HG03558 (cell line): Measurements from ENCODE around the gene IPPK.

Experiments used
- ATAC-seq: cut with Tn5 transposase; IDR thresholded peaks from one replicate; pipeline ENCODE4 v1.9.1; 2021; ENCODE audit warnings: moderate number of reproducible peaks; ENCODE audit not compliant: unreplicated experiment; ENCODE audit errors: extremely low read depth

IPPK gene

GRCh38 chr9:92704528-92704927 is 34.6 kb upstream of the IPPK start:
- no peak for ATAC-seq

GRCh38 chr9:92696619-92697018 is 26.7 kb upstream of the IPPK start:
- ATAC-seq, result no peak

GRCh38 chr9:92686954-92687353 is 17.0 kb upstream of the IPPK start:
- ATAC-seq, result no peak

GRCh38 chr9:92685022-92685421 is 15.1 kb upstream of the IPPK start:
- no peak for ATAC-seq

GRCh38 chr9:92682269-92682668 is 12.3 kb upstream of the IPPK start:
- no peak for ATAC-seq

- ATAC-seq, result no peak
Measured at GRCh38 chr9:92680166-92681119, 10.5 kb upstream of the IPPK start.

- no peak for ATAC-seq
Measured at GRCh38 chr9:92679413-92680165, 9.7 kb upstream of the IPPK start.

GRCh38 chr9:92671323-92671722 is 1.4 kb upstream of the IPPK start:
- no peak for ATAC-seq

GRCh38 chr9:92669527-92669889 is 423 bp downstream of the IPPK start:
- no peak for ATAC-seq

GRCh38 chr9:92668746-92669526 is 995 bp downstream of the IPPK start:
- no peak for ATAC-seq

- no peak for ATAC-seq
Measured at GRCh38 chr9:92666912-92667532, 2.9 kb downstream of the IPPK start.

GRCh38 chr9:92666236-92666635 is 3.7 kb downstream of the IPPK start:
- no peak for ATAC-seq

GRCh38 chr9:92665836-92666235 is 4.1 kb downstream of the IPPK start:
- no peak for ATAC-seq

GRCh38 chr9:92664394-92665152 is 5.4 kb downstream of the IPPK start:
- no peak for ATAC-seq

- ATAC-seq, result no peak
Measured at GRCh38 chr9:92663951-92664350, 6.0 kb downstream of the IPPK start.

GRCh38 chr9:92663126-92663525 is 6.8 kb downstream of the IPPK start:
- ATAC-seq, result no peak

GRCh38 chr9:92661743-92662142 is 8.2 kb downstream of the IPPK start:
- no peak for ATAC-seq

GRCh38 chr9:92661127-92661526 is 8.8 kb downstream of the IPPK start:
- ATAC-seq, result no peak

- no peak for ATAC-seq
Measured at GRCh38 chr9:92660266-92660665, 9.7 kb downstream of the IPPK start.

- no peak for ATAC-seq
Measured at GRCh38 chr9:92659601-92660000, 10.3 kb downstream of the IPPK start.
